Measurements from ENCODE around the gene SEMA4D.

The SEMA4D gene

GRCh38 chr9:89528131-89528530 lies 30.2 kb upstream of the SEMA4D start:
- Histone ChIP-seq H3K27me3 (replicated peaks; ENCODE audit: control insufficient read depth, insufficient read depth, low read length) (no peaks in the 10 kb centered on the region), H3K4me3 (replicated peaks; ENCODE audit: low read depth, low read length) (no peak overlapping the region), H3K36me3 (ENCODE audit: control insufficient read depth, insufficient read depth, low read length) (no peaks in the 10 kb centered on the region)
- no peak for DNase-seq (ENCODE audit: extremely low read depth, insufficient read length)
- no peak for TF ChIP-seq CTCF (IDR thresholded peaks at IDR 0.05; ENCODE audit: insufficient read depth, low read length, poor library complexity, severe bottlenecking)

DNA sequence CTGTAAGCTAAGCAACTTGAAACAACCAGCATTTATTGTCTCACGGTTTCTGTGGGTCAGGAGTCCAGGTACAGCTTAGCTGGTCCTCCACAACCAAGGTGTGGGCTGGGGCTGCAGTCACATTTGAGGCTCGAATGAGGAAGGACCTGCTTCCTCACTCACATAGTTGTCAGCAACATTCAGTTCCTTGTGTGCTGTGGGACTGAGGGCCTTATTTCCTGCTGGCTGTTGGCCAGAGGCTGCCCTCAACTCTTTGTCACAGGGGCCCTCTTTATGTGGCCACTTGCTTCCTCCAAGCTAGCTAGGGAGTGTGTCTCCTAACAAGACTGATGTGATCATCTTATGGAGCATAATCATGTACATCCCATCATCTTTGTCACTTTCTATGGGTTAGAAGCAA lies 29.2 kb upstream of the SEMA4D start:
- Histone ChIP-seq H3K36me3 (ENCODE audit: control insufficient read depth, insufficient read depth, low read length) (no peaks in the 10 kb centered on the region), H3K4me3 (replicated peaks; ENCODE audit: low read depth, low read length) (no peak overlapping the region), H3K27me3 (replicated peaks; ENCODE audit: control insufficient read depth, insufficient read depth, low read length) (no peaks in the 10 kb centered on the region)
- no peak for DNase-seq (ENCODE audit: extremely low read depth, insufficient read length)
- TF ChIP-seq CTCF (IDR thresholded peaks at IDR 0.05; ENCODE audit: insufficient read depth, low read length, poor library complexity, severe bottlenecking): no peak

DNA sequence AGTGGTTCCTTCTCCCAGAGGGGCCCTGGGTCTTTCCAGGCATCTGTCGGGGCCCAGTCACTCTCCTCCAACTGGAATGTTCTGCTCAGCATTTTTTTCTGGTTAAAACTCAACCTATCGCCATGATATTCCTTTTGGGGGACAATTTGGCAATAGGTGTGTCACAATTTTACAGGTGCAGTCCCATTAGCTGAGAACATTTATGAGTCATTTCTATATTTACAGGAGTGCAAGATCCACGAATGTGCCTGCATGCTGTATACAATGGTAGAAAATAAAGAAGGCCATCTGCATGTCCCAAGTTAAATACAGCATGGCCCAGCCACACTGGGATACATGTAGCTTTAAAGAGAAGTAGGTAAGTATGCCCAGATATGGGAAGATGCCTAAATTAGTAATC lies 28.8 kb upstream of the SEMA4D start:
- no peak for TF ChIP-seq CTCF (IDR thresholded peaks at IDR 0.05; ENCODE audit: insufficient read depth, low read length, poor library complexity, severe bottlenecking)
- Histone ChIP-seq H3K4me3 (replicated peaks; ENCODE audit: low read depth, low read length) (no peak overlapping the region), H3K36me3 (ENCODE audit: control insufficient read depth, insufficient read depth, low read length) (no peaks in the 10 kb centered on the region), H3K27me3 (replicated peaks; ENCODE audit: control insufficient read depth, insufficient read depth, low read length) (no peaks in the 10 kb centered on the region)
- DNase-seq (ENCODE audit: extremely low read depth, insufficient read length): no peak

DNA sequence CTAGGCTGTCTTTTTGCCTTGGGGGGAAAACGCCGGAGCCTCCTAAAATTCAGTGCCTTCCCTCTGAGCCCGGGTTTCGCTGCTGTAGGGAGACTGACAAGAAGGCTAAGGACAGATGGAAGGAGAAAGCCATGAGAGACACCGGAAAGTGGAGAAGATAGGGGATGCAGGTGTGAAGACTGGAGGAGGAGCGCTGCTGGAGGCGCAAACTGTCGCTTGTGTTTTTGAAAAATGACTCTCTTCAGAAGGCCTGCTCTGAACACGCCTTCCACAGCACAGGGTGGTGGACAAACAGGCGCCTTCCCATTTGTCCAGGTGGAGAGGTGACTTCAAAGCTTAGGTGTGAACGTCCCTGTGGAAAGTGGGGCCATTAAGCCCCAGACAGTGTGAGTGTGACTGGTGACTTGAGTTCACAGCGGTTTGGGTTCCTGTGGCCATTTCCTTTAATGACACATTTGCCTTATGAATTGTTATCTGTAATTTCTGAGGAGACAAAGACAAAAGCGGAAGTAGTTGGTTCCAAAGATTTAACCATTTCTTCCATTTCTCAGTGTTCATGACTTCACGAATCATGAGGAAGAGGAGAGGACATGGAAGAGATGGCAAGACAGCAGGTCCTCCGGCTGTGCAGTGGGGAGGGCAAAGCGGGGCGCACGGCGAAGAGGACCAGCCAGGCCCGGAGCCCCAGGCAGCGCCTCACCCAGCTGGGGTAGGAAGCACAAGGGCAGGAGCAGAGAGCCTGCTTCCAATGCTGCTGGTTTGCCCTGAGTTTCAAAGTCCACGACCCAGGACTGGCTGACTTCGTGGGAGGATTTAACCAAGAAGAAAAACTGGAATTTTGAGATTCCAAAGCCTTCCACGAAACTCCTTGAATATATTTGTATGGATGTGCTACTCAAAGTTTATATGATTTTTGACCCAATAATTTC lies 27.8 kb upstream of the SEMA4D start:
- H3K27me3 ChIP-seq (replicated peaks; ENCODE audit: control insufficient read depth, insufficient read depth, low read length): no peaks in the 10 kb centered on the region
- H3K4me3 ChIP-seq (replicated peaks; ENCODE audit: low read depth, low read length): no peak overlapping the region
- no peak for TF ChIP-seq CTCF (IDR thresholded peaks at IDR 0.05; ENCODE audit: insufficient read depth, low read length, poor library complexity, severe bottlenecking)
- DNase-seq (ENCODE audit: extremely low read depth, insufficient read length): no peak
- H3K36me3 ChIP-seq (ENCODE audit: control insufficient read depth, insufficient read depth, low read length): no peaks in the 10 kb centered on the region

GRCh38 chr9:89524963-89525362 lies 27.1 kb upstream of the SEMA4D start:
- H3K27me3 ChIP-seq (replicated peaks; ENCODE audit: control insufficient read depth, insufficient read depth, low read length): no peaks in the 10 kb centered on the region
- no peak overlapping the region for H3K4me3 ChIP-seq (replicated peaks; ENCODE audit: low read depth, low read length)
- H3K36me3 ChIP-seq (ENCODE audit: control insufficient read depth, insufficient read depth, low read length): no peaks in the 10 kb centered on the region
- DNase-seq (ENCODE audit: extremely low read depth, insufficient read length): no peak
- TF ChIP-seq CTCF (IDR thresholded peaks at IDR 0.05; ENCODE audit: insufficient read depth, low read length, poor library complexity, severe bottlenecking): no peak

All from GM06990 (cell line).